Fibroblast of skin of left quadriceps (primary cell): Measurements from ENCODE around the gene TMOD4.
A peak's percentile ranks its signal among the peaks of the same experiment; 100 is the strongest.

ENCODE experiments used
- DNase-seq, 2 experiments: peaks; one replicate each; pipeline ENCODE4 v3.0.0-alpha.2; 2013; ENCODE audit warnings: low read depth in 2 of 2

Gene TMOD4

GRCh38 chr1:151175041-151175741, 590 bp downstream of the TMOD4 start:
- DNase-seq, result no peak

GRCh38 chr1:151171190-151171589, 4.6 kb downstream of the TMOD4 start:
- no peak for DNase-seq

- DNase-seq, result no peak
These were observed 8.7 kb downstream of the TMOD4 start for GRCh38 chr1:151167116-151167515.

GRCh38 chr1:151166505-151166956, 9.2 kb downstream of the TMOD4 start:
- DNase-seq, result peak; percentile 14 to 27

- peak; percentile 99 for DNase-seq
These were observed 9.9 kb downstream of the TMOD4 start, which contains the start of the genes LYSMD1 and SCNM1 for GRCh38 chr1:151165738-151166504. TSS of gene LYSMD1 (minus strand) at chr1:151165902. CDS start at chr1:151165258, 644 bp downstream. TSS of gene SCNM1 (plus strand) at chr1:151166144. CDS start at chr1:151166153, 9 bp downstream.

GRCh38 chr1:151165281-151165737, 10.5 kb downstream of the TMOD4 start:
- DNase-seq, result peak; percentile 30 to 36

- DNase-seq, result no peak
These were observed 11.0 kb downstream of the TMOD4 start for GRCh38 chr1:151164732-151165280.

GRCh38 chr1:151159373-151159772, 16.4 kb downstream of the TMOD4 start:
- DNase-seq, result no peak

GRCh38 chr1:151158751-151159251, 17.0 kb downstream of the TMOD4 start:
- no peak for DNase-seq

- no peak for DNase-seq
These were observed 17.5 kb downstream of the TMOD4 start for GRCh38 chr1:151158326-151158725.

- no peak for DNase-seq
These were observed 18.7 kb downstream of the TMOD4 start for GRCh38 chr1:151157067-151157531.

- DNase-seq, result no peak
These were observed 19.3 kb downstream of the TMOD4 start, which contains the start of gene TNFAIP8L2 for GRCh38 chr1:151156515-151156819. TSS of gene TNFAIP8L2 (plus strand) at chr1:151156649. CDS start at chr1:151158698, 2,049 bp downstream.

GRCh38 chr1:151147665-151148064, 28.1 kb downstream of the TMOD4 start:
- DNase-seq, result no peak

GRCh38 chr1:151147132-151147503, 28.7 kb downstream of the TMOD4 start:
- no peak for DNase-seq

GRCh38 chr1:151146412-151147131, 29.2 kb downstream of the TMOD4 start, which contains the start of gene SEMA6C:
TSS of gene SEMA6C (minus strand) at chr1:151146631. CDS start at chr1:151142621, 4,010 bp downstream.
- DNase-seq, result peak; percentile 68 to 72

- DNase-seq, result no peak
These were observed 29.7 kb downstream of the TMOD4 start for GRCh38 chr1:151146072-151146411.

- DNase-seq, result no peak
These were observed 30.3 kb downstream of the TMOD4 start for GRCh38 chr1:151145304-151146071.

GRCh38 chr1:151144474-151145303, 31.1 kb downstream of the TMOD4 start:
- no peak for DNase-seq

- no peak for DNase-seq
These were observed 31.8 kb downstream of the TMOD4 start for GRCh38 chr1:151143986-151144385.

GRCh38 chr1:151143057-151143435, 32.7 kb downstream of the TMOD4 start:
- no peak for DNase-seq
